ENCODE data around the gene BCL7C. TPM values are rescaled to one million over a fixed set of nuclear protein-coding genes. Genes with fewer than 3 reads are reported as not detected.
"Not testable (repeated sequence)": the region's sequence is repeated elsewhere in the genome, so short reads cannot be mapped to it uniquely, and the experiment has no call there.

Gene BCL7C
- polyA plus RNA-seq, 1 donor, result 29.0 TPM

- DNase-seq (ENCODE audit: low read depth), result no peak
Measured at GRCh38 chr16:30866031-30866430, 27.8 kb downstream of the BCL7C start.

- DNase-seq (ENCODE audit: low read depth), result not testable (repeated sequence)
Measured at GRCh38 chr16:30863178-30863577, 30.7 kb downstream of the BCL7C start.

DNA sequence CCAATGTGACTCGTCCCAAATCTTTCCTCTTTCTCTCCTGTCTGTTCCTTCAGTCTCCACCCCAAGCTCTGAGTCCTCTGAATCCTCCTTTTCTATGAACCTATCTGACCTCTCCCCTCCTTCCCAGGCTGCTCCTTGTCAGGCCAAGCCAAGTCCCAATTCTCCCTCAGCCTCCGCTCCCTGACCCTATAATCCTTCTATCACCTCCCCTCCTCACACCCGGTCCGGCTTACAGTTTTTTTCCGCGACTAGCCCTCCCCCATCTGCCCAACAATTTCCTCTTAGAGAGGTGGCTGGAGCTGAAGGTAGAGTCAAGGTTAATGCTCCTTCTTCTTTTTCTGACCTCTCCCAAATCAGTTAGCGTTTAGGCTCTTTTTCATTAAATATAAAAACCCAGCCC is 33.1 kb downstream of the BCL7C start:
- not testable (repeated sequence) for DNase-seq (ENCODE audit: low read depth)

DNA sequence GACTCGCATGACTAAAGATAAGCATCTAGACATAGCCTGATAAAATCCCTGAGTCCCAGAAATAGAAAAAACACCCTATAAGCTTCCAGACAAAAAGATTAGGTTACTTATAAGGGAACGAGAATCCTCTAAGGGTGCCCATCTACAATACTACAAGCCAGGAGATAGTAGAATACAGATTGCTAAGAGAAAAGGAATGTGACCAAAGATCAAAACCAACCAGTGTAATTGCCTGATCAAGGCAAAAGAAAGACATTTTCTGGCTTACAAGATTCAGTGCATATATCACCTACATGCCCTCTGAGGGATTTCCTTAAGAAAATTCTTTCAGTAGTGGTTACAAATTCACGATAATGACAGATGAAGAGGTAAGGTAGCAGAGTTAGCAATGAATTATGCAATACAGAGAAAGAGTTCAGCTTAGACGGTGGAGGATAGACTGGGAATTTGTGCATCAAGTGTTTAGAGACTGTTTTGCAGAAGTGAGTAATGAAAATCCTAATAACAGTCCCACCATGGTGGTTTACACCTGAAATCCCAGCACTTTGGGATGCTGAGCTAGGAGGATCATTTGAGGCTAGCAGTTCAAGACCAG is 35.0 kb downstream of the BCL7C start:
- no peak for DNase-seq (ENCODE audit: low read depth)

- no peak for DNase-seq (ENCODE audit: low read depth)
Measured at GRCh38 chr16:30858111-30858495, 35.8 kb downstream of the BCL7C start.

DNA sequence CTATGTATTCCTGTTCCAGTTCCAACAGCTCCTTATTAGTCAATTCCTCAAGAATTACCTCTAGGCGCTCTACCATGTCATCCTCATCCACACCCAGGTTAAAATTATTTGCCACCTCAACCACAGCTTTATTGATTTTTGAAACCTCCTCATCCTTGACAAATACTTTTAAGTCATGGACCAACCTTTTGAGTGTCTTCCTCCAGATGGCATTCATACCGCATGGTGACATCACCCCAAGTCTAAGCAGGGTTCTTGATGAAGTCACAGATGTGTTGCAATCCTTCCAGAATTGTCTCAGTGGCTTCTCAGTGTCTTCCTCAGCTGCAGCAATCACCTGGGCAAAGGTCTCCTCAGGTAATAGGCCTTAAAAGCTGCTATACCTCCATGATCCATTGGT is 40.1 kb downstream of the BCL7C start:
- no peak for DNase-seq (ENCODE audit: low read depth)

- no peak for DNase-seq (ENCODE audit: low read depth)
Measured at GRCh38 chr16:30850246-30850645, 43.6 kb downstream of the BCL7C start.

GRCh38 chr16:30846649-30847402 is 47.1 kb downstream of the BCL7C start:
- DNase-seq (ENCODE audit: low read depth), result no peak

DNA sequence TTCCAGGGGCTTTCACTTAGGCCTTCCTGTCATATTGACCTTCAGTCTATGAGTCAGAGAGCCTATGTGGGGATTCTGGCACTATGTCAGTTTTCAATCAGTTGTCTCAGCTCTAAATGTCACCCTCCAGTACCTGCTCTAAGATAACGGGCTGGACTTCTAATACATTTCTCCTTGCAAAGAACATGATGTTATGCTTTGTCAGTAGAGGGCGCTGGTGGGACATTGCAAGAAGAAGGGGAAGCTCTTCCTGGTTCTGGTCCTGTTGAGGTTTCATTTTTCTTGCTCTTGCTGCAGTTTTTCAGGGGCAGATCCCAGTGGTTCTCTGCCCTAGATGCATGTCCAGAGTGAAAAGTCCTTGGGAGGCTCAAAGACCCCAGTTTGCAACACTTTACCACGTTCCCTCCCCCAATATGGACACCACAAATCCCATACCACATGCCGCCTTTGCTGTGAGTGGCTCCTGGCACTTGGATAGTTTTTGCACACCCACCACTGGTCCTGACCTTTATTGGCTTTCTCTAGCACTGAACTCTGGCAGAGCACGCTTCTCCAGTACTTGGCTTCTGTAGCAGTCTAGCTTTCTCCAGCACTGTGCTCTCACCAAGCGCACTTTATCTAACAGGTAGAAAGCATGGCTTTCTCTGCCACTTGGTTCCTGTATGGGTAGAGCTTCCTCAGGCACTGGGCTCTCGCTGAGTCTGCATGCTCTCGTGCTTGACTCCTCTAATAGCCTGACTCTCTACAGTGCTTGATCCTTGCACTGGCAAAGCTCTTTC is 49.0 kb downstream of the BCL7C start:
- peak; percentile 73 for DNase-seq (ENCODE audit: low read depth)

DNA sequence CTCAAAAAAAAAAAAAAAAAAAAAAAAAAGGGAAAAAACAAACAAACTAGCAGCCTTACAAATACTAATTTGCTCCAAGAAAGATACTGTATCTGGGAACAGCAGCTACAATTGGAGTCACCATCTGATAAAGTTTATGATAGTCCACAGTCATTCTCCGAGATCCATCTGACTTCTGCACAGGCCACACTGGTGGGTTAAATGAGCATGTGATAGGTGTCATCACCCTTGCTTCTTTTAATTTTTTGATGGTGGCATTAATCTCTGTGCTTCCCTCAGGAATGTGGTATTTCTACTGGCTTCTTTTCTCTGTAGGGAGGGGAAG is 49.6 kb downstream of the BCL7C start:
- DNase-seq (ENCODE audit: low read depth), result no peak

DNA sequence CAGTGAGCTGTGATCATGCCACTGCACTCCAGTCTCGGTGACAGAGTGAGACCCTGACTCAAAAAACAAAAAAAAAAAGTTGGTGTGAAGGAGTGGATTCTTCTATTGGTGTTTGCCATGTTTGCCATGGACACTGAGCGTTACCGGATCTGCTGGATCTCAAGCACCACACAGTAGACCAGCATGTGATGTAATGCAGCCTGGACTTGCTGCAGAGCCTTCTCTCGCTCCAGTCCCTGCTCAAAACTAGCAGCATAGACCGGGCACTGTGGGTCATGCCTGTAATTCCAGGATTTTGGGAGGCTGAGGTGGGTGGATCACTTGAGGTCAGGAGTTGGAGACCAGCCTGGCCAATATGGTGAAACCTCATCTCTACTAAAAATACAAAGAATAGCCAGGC is 50.4 kb downstream of the BCL7C start:
- DNase-seq (ENCODE audit: low read depth), result no peak

DNA sequence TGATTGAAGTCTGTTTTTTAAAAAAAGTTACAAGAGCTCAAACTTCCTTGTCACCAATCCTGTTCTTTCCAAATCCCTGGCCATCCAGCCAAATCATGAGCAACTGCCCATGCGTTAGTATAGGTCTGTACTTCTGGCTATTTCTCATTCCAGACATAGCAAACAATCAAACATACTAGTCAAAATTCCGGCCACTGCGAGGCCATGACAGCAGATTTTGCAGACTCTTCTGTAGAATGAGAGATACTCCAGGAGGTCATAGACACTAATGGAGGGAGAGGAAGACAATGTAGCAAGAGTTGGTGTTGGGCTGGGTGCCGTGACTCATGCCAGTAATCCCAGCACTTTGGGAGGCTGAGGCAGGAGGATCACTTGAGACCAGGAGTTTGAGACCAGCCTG is 50.9 kb downstream of the BCL7C start:
- no peak for DNase-seq (ENCODE audit: low read depth)

DNA sequence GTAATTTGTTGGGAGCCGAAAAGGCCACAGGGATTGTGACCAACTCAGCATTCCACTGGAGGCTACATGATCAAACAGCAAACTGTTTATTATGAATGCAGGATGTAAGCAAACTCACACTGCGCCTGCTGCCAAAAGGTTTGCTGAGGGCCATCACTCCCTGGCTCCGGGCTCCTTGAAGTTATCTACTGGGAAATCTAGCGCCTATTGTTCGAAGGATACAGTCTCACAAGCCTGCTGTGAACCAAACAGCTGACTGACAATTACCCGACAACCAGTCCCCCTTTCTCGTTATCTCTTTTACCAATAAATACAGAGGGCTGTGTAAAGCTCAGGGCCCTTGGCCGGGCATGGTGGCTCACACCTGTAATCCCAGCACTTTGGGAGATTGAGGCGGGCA is 52.5 kb downstream of the BCL7C start:
- DNase-seq (ENCODE audit: low read depth), result no peak

DNA sequence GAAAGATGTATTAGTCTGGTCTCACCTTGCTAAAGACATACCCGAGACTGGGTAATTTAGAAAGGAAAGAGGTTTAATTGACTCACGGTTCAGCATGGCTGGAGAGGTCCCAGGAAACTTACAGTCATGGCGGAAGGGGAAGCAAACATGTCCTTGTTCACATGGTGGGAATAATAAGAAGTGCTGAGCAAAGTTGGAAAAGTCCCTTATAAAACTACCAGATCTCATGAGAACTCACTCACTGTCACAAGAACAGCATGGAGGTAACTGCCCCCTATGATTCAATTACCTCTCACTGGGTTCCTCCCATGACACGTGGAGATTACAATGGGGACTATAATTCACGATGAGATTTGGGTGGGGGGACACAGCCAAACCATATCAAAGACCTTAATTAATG is 53.3 kb downstream of the BCL7C start:
- no peak for DNase-seq (ENCODE audit: low read depth)

DNA sequence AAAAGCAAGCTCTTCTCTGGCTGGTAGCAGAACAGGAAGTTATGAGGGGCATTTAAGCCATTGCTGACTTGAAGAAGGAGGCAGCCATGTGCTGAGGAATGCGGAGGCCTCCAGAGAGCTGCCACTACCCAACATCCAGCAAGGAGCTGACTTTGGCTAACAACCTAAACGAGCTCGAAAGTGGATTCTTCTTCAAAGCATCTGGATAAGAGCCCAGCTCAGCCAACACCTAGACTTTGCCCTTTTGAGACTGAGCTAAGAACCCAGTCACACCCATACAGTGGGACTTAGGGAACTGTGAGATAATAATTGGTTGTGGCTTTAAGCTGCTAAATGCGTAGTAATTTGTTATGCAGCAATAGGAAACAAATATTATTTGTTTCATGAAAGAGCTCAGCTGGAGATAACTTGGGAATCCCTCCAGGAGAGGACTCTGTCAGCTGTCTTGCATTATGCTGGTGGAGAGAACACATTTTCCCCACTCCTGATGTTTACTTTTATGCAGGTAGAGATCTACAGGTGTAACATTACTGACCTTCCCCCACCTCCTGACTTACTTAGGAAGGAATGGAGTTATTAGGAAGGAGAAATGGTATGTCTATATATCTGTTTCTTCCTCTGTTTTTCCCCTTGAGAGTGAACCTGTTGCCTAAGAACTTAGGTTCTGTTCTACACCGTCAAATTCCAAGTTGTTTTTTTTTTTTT is 54.2 kb downstream of the BCL7C start:
- DNase-seq (ENCODE audit: low read depth), result no peak

- no peak for DNase-seq (ENCODE audit: low read depth)
Measured at GRCh38 chr16:30838876-30839471, 54.9 kb downstream of the BCL7C start.

GRCh38 chr16:30837904-30838303 is 56.0 kb downstream of the BCL7C start:
- no peak for DNase-seq (ENCODE audit: low read depth)

Other genes starting within 250 kb of the BCL7C start
- gene PRR14, start 243.1 kb downstream of the BCL7C start, polyA plus RNA-seq (ENCODE audit: insufficient read length), result 20.3 TPM
- 33.8 TPM for gene FBRS, start 235.6 kb downstream of the BCL7C start, polyA plus RNA-seq (ENCODE audit: insufficient read length)
- gene SRCAP, start 194.9 kb downstream of the BCL7C start, polyA plus RNA-seq (ENCODE audit: insufficient read length), result 25.0 TPM
- 12.7 TPM for gene PHKG2, start 145.7 kb downstream of the BCL7C start, polyA plus RNA-seq (ENCODE audit: insufficient read length)
- gene CFAP119, start 132.0 kb downstream of the BCL7C start, polyA plus RNA-seq (ENCODE audit: insufficient read length), result 1.3 TPM
- 40.2 TPM for gene RNF40, start 131.8 kb downstream of the BCL7C start, polyA plus RNA-seq (ENCODE audit: insufficient read length)
- gene ZNF629, start 106.9 kb downstream of the BCL7C start, polyA plus RNA-seq (ENCODE audit: insufficient read length), result 12.3 TPM
- 12.8 TPM for gene CTF1, start 2.5 kb upstream of the BCL7C start, polyA plus RNA-seq (ENCODE audit: insufficient read length)
- 10.9 TPM for gene FBXL19, start 29.5 kb upstream of the BCL7C start, polyA plus RNA-seq (ENCODE audit: insufficient read length)
- 9.9 TPM for gene ORAI3, start 55.0 kb upstream of the BCL7C start, polyA plus RNA-seq (ENCODE audit: insufficient read length)
- gene SETD1A, start 63.7 kb upstream of the BCL7C start, polyA plus RNA-seq (ENCODE audit: insufficient read length), result 11.9 TPM
- gene HSD3B7, start 91.1 kb upstream of the BCL7C start, polyA plus RNA-seq (ENCODE audit: insufficient read length), result 8.9 TPM
- 1.9 TPM for gene STX1B, start 116.6 kb upstream of the BCL7C start, polyA plus RNA-seq (ENCODE audit: insufficient read length)
- gene STX4, start 139.5 kb upstream of the BCL7C start, polyA plus RNA-seq (ENCODE audit: insufficient read length), result 43.0 TPM
- gene ZNF668, start 180.2 kb upstream of the BCL7C start, polyA plus RNA-seq (ENCODE audit: insufficient read length), result 8.7 TPM
- 10.0 TPM for gene ZNF646, start 180.3 kb upstream of the BCL7C start, polyA plus RNA-seq (ENCODE audit: insufficient read length)
- 4.9 TPM for gene PRSS53, start 194.9 kb upstream of the BCL7C start, polyA plus RNA-seq (ENCODE audit: insufficient read length)
- 61.3 TPM for gene VKORC1, start 200.7 kb upstream of the BCL7C start, polyA plus RNA-seq (ENCODE audit: insufficient read length)
- 25.2 TPM for gene BCKDK, start 214.3 kb upstream of the BCL7C start, polyA plus RNA-seq (ENCODE audit: insufficient read length)
- gene KAT8, start 223.6 kb upstream of the BCL7C start, polyA plus RNA-seq (ENCODE audit: insufficient read length), result 54.9 TPM
- 0.09 TPM for gene PRSS8, start 241.7 kb upstream of the BCL7C start, polyA plus RNA-seq (ENCODE audit: insufficient read length)